NCI-H146 (cell line): ENCODE data around the gene DOCK2.
"Not testable (repeated sequence)": the region's sequence is repeated elsewhere in the genome, so short reads cannot be mapped to it uniquely, and the experiment has no call there.

ENCODE experiments used
- DNase-seq: peaks from one replicate; lab custom pipeline; 2025; lab: John Stamatoyannopoulos, UW

Gene DOCK2

DNA sequence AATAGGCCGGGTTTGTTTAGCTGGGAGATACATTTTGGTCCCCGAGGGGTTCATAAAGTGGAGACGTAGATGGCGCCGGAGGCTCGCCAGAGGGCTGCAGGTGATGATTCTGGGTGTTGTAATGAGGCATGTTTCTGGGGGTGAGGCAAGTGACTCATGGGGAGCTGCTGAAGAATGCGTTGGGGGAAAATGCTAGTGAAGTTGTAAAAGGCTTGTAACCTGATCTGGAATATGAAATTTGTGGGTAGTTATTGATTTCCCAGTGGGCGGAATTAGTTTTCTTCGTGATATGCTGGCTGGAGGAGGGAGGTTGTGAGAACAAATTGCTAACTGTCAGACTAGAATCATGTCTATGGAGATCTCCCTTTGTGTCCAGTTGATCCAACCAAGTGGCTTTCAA, 158.3 kb downstream of the DOCK2 start:
- no peak for DNase-seq

- DNase-seq = no peak
These were observed 159.7 kb downstream of the DOCK2 start for GRCh38 chr5:169796731-169797130.

GRCh38 chr5:169797577-169797976, 160.5 kb downstream of the DOCK2 start:
- DNase-seq = no peak

GRCh38 chr5:169798438-169798837, 161.4 kb downstream of the DOCK2 start:
- DNase-seq = no peak

GRCh38 chr5:169798906-169799660, 162.0 kb downstream of the DOCK2 start:
- DNase-seq = no peak

GRCh38 chr5:169801324-169801777, 164.3 kb downstream of the DOCK2 start:
- no peak for DNase-seq

DNA sequence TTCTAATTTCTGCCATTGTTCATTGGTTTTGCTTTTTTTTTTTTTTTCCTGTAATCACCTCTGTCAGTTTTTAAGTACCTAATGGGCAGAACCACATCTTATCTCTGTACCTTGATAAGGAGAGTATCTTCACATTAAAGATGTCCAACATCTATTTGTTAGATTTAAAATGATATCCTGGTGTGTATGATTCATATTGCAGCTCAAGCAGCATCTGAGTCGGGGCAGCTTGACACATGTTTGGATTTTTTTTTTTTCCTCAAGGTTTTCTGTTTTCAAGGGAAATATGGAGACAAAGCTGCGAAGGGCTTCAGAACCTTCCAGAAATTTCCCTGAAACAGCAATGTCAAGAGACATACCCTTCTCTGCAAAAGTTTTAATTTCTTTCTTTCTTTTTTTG, 164.7 kb downstream of the DOCK2 start:
- no peak for DNase-seq

GRCh38 chr5:169803077-169803981, 166.3 kb downstream of the DOCK2 start:
- DNase-seq = no peak

- no peak for DNase-seq
These were observed 167.8 kb downstream of the DOCK2 start for GRCh38 chr5:169804861-169805260.

- no peak for DNase-seq
These were observed 168.5 kb downstream of the DOCK2 start for GRCh38 chr5:169805527-169805934.

- no peak for DNase-seq
These were observed 169.0 kb downstream of the DOCK2 start for GRCh38 chr5:169805937-169806700.

- no peak for DNase-seq
These were observed 171.1 kb downstream of the DOCK2 start for GRCh38 chr5:169808118-169808581.

GRCh38 chr5:169808880-169809279, 171.8 kb downstream of the DOCK2 start:
- not testable (repeated sequence) for DNase-seq

DNA sequence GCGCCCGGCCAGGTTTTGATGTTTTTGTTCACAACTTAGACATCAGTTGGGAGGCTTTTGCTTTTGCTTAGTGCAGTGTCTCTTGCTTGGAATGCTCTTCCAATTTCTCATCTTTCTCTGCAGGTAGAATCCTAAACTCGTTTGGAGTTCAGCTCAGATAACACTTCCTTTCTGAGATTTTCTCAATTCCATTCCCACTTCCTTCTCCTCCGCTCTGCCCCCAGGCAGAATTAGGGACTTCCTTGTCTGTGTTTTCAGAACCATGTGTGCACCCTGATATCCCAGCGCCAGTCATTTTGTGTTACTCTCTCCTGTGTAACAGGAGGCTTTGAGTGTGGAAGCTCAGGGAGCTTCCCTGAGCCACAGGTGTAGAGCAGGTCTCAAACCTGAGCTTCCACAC, 172.2 kb downstream of the DOCK2 start:
- DNase-seq = no peak

DNA sequence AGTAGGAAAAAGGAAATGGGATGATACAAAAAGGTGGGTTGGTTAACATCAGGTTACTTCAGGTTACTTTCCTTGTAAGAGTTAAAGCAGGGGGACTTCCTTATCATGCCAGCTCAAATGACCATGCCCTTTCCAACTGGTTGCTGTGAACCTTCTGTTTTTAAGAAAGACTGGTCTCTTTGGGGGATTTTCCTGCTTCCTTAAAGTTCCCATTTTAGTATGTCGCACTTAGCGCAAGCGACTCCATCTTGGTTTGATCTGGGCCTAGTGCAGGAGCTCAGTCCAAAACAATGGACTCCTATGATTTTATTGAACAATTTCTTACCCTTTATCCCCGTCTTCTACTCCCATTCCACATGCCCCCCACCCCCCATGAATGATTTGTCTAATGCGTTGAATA, 173.4 kb downstream of the DOCK2 start:
- DNase-seq = no peak

DNA sequence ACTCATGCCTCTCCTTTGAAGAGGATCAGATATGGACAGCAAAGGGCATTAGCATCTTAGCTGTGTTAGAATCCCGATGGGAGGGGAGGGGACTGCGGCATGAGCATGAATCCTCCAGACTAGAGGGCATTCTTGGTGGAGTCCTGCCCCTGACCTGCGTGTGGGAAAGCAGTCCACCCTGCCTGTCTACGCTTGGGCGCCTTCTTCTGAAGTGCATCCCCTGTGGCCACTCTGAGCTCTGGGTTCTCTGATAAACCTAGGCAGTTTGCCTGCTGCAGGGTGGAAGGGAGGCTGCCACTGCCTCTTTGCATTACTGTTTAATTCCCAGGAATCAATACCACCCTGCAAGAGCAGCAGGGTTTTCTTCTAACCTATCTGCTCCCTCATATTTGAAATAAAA, 173.9 kb downstream of the DOCK2 start:
- no peak for DNase-seq

GRCh38 chr5:169811680-169812079, 174.6 kb downstream of the DOCK2 start:
- no peak for DNase-seq

DNA sequence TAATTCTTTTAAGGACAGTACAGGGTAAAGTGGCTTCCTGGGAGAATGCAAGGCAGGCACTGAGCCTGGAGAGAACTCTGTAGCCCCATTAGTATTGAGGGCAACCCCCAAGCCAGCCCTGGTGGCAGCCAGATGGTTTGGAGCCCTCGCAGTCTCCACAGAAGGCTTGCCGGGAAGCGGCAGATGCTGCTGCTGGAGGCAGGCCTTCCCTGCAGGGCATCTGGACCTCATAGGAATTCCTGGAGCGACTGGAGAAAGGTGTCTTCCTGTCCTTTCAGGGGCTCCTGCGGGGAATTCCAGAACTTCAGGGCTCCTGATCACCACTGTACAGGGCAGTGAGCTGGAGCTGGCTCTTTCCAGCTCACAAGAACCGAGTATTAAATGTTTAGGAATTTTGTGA, 175.7 kb downstream of the DOCK2 start:
- DNase-seq = no peak

GRCh38 chr5:169814045-169814444, 177.0 kb downstream of the DOCK2 start:
- no peak for DNase-seq

- no peak for DNase-seq
These were observed 177.4 kb downstream of the DOCK2 start for GRCh38 chr5:169814522-169814921.

DNA sequence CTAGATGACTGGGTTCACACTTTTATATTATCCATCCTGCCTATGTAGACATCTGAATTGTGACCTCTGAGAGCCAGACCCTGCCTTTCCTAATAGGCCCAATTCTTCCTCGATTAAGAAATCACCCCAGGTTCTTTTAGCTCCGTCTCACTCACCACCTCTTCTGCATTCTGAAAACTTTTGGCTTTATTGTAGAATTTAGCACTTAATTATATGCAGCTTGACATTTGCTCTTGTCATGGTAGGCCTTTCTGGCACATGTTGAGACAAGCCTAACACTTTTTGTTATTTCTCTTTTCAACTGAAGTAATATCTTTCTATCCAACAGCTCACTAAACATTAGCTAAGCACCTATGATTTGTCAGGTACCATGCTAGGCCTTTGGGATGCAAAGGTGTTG, 180.0 kb downstream of the DOCK2 start:
- no peak for DNase-seq

DNA sequence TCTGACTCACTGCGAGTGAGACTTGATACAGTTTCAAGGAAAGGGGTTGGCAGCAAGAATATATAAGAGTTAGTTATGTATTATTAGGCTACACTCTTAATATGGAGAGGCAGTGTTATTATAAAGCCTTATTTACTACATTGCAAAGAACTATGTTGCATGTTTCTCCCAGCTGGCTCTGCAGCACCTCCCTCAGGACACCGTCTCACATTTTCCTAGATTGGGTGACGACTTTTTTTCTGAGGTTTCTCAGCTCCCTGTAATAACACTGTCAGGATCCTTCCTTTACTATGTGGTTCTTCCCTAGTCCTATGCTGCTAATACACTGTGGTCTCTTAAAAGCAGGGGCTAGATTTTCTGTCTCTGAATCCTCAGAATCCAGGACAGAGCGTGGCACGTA, 189.5 kb downstream of the DOCK2 start:
- no peak for DNase-seq
